GM18502 (cell line): Measurements from ENCODE around the gene DIPK2A.

Source experiments
- ATAC-seq: cut with Tn5 transposase; IDR thresholded peaks from one replicate; pipeline ENCODE4 v1.9.1; 2021; ENCODE audit warnings: mild to moderate bottlenecking; ENCODE audit not compliant: unreplicated experiment, poor library complexity

The DIPK2A gene

GRCh38 chr3:143974271-143975238 lies 2.9 kb downstream of the DIPK2A start:
- no peak for ATAC-seq

- ATAC-seq: no peak
These were observed 4.0 kb downstream of the DIPK2A start for GRCh38 chr3:143975554-143976152.

- ATAC-seq: peak; percentile 51
These were observed 6.0 kb downstream of the DIPK2A start for GRCh38 chr3:143977341-143978262.

GRCh38 chr3:143978263-143978631 lies 6.6 kb downstream of the DIPK2A start:
- ATAC-seq: no peak

GRCh38 chr3:143979041-143979440 lies 7.4 kb downstream of the DIPK2A start:
- no peak for ATAC-seq

GRCh38 chr3:143979813-143980212 lies 8.2 kb downstream of the DIPK2A start:
- ATAC-seq: no peak

GRCh38 chr3:143988306-143988705 lies 16.7 kb downstream of the DIPK2A start:
- no peak for ATAC-seq

- no peak for ATAC-seq
These were observed 17.8 kb downstream of the DIPK2A start for GRCh38 chr3:143989461-143989860.

- ATAC-seq: peak; percentile 75
These were observed 20.1 kb downstream of the DIPK2A start for GRCh38 chr3:143991713-143992112.

GRCh38 chr3:143998266-143998665 lies 26.6 kb downstream of the DIPK2A start:
- ATAC-seq: peak; percentile 67

- ATAC-seq: no peak
These were observed 31.4 kb downstream of the DIPK2A start for GRCh38 chr3:144003051-144003450.

- ATAC-seq: no peak
These were observed 38.7 kb downstream of the DIPK2A start for GRCh38 chr3:144010371-144010770.

GRCh38 chr3:144011251-144011799 lies 39.7 kb downstream of the DIPK2A start:
- ATAC-seq: no peak

GRCh38 chr3:144015133-144015532 lies 43.5 kb downstream of the DIPK2A start:
- no peak for ATAC-seq

- no peak for ATAC-seq
These were observed 47.2 kb downstream of the DIPK2A start for GRCh38 chr3:144018776-144019175.
